ENCODE measurements around the gene TRERF1.

Gene TRERF1

DNA sequence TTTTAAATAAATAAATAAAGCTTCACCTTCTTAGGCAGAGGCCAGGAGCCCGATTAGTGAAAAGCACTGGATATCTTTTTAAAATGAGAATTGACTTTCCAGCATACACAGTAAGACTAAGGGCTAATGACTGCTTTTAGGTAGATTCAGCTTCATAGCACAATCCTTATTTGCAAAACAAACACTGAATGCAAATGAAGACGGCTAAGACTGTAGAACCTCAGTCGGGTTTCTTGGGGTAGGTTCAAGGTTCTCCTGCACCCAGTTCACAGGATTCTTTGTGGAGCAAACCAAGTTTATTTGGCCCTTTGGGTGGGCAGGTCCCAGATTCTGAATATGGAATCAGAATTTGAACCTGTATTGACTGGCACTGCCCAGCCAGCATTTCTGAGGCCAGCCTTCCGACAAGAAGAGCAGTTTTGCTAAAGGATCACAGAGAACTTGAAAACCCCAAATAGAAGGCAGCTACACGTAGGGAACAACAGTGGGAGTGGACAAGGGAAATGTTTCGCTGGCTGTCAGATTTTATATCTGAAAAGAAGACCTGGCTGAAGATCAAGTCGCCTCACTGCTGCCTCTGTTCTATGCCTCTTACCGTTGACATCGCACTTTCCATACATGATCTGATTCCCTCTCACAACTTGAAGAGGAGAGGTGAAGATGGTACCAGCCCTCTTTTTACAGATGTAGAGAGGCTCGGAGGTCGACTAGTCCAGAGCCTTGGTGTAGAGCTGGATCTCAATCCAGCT lies 8.2 kb downstream of the TRERF1 start:
- in situ Hi-C loops (cut with HindIII; ENCODE audit: low sequenced_read_pairs): no loop called here

DNA sequence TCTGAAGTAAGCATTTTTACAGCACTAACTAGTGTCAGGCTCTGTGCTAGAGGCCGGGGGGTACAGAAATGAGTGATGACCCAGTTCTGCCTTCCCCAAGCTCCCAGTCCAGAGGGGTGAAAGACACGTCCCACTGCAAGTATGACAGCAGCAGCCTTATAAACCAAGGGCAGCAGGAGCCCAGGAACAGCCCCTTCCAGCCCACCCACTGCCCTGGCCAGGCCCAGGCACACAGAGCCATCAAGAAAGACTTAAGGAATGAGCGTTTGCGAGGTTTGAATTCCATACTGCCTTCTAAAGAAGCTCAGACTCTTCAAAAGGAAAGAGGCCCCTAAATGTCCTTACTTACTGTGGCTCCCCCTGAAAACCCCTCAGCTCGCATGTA lies 10.0 kb downstream of the TRERF1 start:
- H3K4me3 ChIP-seq (ENCODE audit: low read depth, low read length): no peak overlapping the region
- no peak for DNase-seq (ENCODE audit: low read depth)

More for the DNA sequence above, 8.2 kb downstream of the TRERF1 start:
- H3K4me3 ChIP-seq (ENCODE audit: low read depth, low read length): no peak overlapping the region
- TF ChIP-seq, protein P1, sequence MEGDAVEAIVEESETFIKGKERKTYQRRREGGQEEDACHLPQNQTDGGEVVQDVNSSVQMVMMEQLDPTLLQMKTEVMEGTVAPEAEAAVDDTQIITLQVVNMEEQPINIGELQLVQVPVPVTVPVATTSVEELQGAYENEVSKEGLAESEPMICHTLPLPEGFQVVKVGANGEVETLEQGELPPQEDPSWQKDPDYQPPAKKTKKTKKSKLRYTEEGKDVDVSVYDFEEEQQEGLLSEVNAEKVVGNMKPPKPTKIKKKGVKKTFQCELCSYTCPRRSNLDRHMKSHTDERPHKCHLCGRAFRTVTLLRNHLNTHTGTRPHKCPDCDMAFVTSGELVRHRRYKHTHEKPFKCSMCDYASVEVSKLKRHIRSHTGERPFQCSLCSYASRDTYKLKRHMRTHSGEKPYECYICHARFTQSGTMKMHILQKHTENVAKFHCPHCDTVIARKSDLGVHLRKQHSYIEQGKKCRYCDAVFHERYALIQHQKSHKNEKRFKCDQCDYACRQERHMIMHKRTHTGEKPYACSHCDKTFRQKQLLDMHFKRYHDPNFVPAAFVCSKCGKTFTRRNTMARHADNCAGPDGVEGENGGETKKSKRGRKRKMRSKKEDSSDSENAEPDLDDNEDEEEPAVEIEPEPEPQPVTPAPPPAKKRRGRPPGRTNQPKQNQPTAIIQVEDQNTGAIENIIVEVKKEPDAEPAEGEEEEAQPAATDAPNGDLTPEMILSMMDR (IDR thresholded peaks at IDR 0.05; ENCODE audit: low read depth, low read length, missing control alignments): no peak
- no peak for DNase-seq (ENCODE audit: low read depth)

DNA sequence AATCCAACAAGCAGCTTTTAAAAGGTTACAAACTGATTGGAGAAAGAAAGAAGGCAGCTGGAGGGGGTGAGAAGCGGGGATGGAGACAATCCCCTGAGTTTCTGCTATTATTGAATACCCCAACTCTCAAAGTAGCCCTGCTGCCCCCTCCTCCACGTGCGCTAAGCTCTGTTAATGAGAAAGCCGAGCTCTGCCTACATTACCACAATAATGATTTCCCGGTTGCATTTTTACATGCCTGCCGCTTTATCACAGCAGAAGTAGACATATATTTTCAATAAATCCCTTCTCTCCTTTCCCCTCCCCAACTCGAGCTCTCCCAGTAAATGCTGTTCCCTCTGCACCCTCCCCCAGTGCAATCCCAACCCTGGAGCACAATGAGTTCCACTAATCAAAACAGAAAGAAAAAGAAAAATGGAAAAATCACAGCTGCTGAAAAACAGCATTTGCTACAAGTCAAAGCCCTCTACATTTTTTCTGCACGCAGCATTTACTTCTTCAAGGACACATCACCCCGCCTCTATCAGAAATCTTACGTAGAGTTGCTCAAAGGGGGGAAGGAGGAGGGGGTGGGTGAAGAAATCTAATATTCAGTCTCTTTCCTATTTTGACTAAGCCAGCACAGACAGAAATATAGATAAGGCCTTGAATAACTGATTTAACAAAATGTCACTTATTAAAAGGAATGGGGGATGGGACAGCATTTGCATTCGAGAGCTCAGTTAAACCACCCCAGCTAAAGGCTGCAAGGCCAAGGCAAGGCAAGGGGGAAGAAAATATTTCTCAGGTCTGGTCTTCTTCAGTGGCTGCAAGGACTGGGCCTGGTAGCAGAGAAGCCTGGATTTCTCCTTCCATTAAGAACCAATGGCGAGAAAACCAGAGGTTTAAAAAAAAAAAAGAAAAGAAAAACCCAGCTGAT lies 10.7 kb downstream of the TRERF1 start:
- H3K4me3 ChIP-seq (ENCODE audit: low read depth, low read length): no peak overlapping the region
- in situ Hi-C loops (cut with HindIII; ENCODE audit: low sequenced_read_pairs): no loop called here
- TF ChIP-seq, protein P1 (IDR thresholded peaks at IDR 0.05; ENCODE audit: low read depth, low read length, missing control alignments): no peak
- DNase-seq (ENCODE audit: low read depth): no peak

More for the DNA sequence above, 10.0 kb downstream of the TRERF1 start:
- in situ Hi-C loops (cut with HindIII; ENCODE audit: low sequenced_read_pairs): no loop called here
- TF ChIP-seq, protein P1 (IDR thresholded peaks at IDR 0.05; ENCODE audit: low read depth, low read length, missing control alignments): no peak

DNA sequence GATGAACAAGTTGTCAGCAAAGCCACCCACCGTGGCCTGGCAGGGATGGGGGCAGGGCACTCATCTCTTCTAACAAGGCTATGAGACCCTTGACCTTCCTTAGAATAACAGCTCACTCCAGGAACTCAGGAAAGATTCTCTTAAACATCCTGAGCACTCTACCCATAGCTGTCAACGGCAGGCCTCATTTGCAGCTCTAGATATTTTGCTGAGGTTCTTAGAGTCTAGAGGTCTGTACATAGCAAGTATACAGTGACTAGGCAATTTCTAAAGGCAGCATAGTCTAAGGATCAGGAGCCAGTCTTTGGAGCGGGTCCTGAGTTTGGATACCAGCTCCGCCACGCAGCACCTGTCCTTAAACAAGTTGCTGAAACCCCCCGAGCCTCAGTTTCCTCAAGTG lies 11.7 kb downstream of the TRERF1 start:
- no peak for DNase-seq (ENCODE audit: low read depth)
- in situ Hi-C loops (cut with HindIII; ENCODE audit: low sequenced_read_pairs): no loop called here
- TF ChIP-seq, protein P1 (IDR thresholded peaks at IDR 0.05; ENCODE audit: low read depth, low read length, missing control alignments): no peak
- no peak overlapping the region for H3K4me3 ChIP-seq (ENCODE audit: low read depth, low read length)

DNA sequence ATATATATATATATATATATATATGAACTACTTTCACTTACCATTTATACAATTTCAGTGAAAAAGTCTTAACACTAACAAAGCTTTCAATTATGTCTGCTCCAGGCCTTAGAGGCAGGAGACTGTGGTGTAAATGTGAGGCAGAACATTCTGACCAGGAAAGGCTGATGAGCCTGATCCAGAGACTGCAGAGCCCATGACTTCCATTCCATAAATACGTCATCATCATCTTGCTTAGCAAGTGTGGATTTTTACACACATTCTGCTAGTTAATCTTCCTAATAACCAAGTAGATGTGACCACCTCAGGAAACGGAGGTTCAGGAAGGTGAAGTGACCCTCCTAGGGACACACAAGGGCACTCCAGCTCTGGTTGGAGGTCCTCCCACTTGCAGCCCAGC lies 14.9 kb downstream of the TRERF1 start:
- no peak for DNase-seq (ENCODE audit: low read depth)
- in situ Hi-C loops (cut with HindIII; ENCODE audit: low sequenced_read_pairs): no loop called here
- TF ChIP-seq, protein P1 (IDR thresholded peaks at IDR 0.05; ENCODE audit: low read depth, low read length, missing control alignments): no peak
- no peak overlapping the region for H3K4me3 ChIP-seq (ENCODE audit: low read depth, low read length)

DNA sequence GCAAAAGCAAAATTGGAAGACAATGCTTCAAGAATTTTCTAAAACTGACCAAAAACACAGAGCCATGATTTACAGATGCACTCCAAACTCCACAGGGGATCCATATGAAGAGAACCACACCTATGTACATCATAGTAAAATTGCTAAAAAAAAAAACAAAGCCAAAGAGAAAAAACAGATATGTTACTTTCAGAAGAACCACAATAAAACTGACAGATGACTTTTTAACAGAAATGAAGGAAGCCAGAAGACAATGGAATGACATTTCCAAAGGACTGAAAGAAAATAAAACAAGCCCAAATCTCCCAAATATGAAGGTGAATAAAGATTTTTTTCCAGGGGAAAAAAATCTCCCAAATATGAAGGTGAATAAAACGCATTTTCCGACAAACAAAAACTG lies 17.5 kb downstream of the TRERF1 start:
- TF ChIP-seq, protein P1 (IDR thresholded peaks at IDR 0.05; ENCODE audit: low read depth, low read length, missing control alignments): no peak
- no peak for DNase-seq (ENCODE audit: low read depth)
- no peak overlapping the region for H3K4me3 ChIP-seq (ENCODE audit: low read depth, low read length)
- in situ Hi-C loops (cut with HindIII; ENCODE audit: low sequenced_read_pairs): loop anchor here (5.0 kb wide), 2 partner anchors 48 to 77 kb away; no protein-coding TSS in a partner anchor
